ENCODE measurements around the gene COPG2. TPM values are rescaled to one million over a fixed set of nuclear protein-coding genes. Genes with fewer than 3 reads are reported as not detected.

COPG2 gene
- total and polyA plus RNA-seq, 2 of the 13 experiments (the other 11 are each of a cell fraction or from before 2014, with no cell fraction given), result 14.1 to 17.7 TPM

DNA sequence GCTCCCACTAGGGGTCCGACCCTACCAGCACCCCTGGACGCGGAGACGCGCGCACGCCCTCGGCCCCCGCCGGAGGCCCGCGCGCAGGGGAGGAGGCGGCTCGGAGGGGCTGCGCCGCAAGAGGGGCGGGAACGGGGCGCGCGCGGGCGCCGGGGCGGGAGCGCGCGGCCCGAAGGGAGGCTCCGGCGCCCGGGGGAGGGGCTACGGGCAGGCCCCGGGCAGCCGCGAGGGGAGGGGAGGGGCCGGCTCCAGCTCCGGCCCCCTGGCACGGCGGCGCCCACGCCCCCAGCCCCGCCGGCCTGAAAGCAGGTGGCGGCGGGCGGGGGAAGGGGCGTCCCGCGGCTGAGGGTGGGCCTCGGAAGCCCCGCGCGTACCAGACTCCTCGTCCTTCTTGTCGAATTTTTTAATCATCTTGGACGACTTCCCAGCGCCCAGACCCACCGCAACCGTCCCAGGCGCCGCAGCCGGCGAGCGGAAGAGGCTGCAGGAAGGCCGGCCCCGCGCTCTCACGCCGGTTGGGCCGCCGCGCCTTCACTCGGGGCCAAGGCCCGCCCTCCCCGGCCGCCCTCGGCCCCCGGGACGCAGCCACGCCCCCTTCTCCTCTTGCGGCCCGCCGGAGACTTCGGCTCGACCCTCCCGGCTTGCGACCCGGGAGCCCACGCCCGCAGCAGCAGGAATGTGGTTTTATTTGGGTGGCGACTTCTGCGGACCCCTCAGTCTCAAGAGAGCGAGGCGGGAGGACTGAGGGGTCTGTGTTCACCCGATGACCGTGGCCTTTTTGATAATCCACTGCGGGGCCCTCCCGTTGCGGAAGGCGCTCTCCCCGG lies at the start of gene COPG2 (continued):
- TF ChIP-seq ZNF781 (CRISPR knock-in tag; IDR thresholded peaks at IDR 0.05; ENCODE audit: borderline replicate concordance, not compliant biosample characterization) (no peak), AFF4 (CRISPR knock-in tag; IDR thresholded peaks at IDR 0.05) (no peak), YEATS4 (CRISPR knock-in tag; IDR thresholded peaks at IDR 0.05; ENCODE audit: borderline replicate concordance) (peak; percentile 26; the same call in 1 of the 2 replicates), ZFY (CRISPR knock-in tag; IDR thresholded peaks at IDR 0.05) (peak; percentile 80), ZNF512B (CRISPR knock-in tag; IDR thresholded peaks at IDR 0.05; ENCODE audit: borderline replicate concordance) (no peak), KAT2B (IDR thresholded peaks at IDR 0.05; ENCODE audit: borderline replicate concordance, low read depth, low read length) (no peak), SNRNP70 (IDR thresholded peaks at IDR 0.05; ENCODE audit: low read depth, low read length) (no peak), SP2 (CRISPR knock-in tag; IDR thresholded peaks at IDR 0.05) (peak; percentile 95), DMTF1 (CRISPR knock-in tag; IDR thresholded peaks at IDR 0.05) (no peak), ZBTB21 (CRISPR knock-in tag; IDR thresholded peaks at IDR 0.05) (no peak), ZSCAN22 (CRISPR knock-in tag; IDR thresholded peaks at IDR 0.05) (no peak), MTA3 (CRISPR knock-in tag; IDR thresholded peaks at IDR 0.05) (no peak), YEATS2 (CRISPR knock-in tag; IDR thresholded peaks at IDR 0.05; ENCODE audit: borderline replicate concordance) (peak; percentile 69; the same call in 1 of the 2 replicates), GMEB1 (CRISPR knock-in tag; IDR thresholded peaks at IDR 0.05; ENCODE audit: borderline replicate concordance) (0 out of 2 replicates have a peak, but pooled peaks have one; percentile 12), ZNF773 (CRISPR knock-in tag; IDR thresholded peaks at IDR 0.05; ENCODE audit: borderline replicate concordance) (no peak), NFE2L1 (CRISPR knock-in tag; IDR thresholded peaks at IDR 0.05; ENCODE audit: borderline replicate concordance) (no peak)
- TF ChIP-seq, protein P1, sequence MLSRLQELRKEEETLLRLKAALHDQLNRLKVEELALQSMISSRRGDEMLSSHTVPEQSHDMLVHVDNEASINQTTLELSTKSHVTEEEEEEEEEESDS (CRISPR knock-in tag; IDR thresholded peaks at IDR 0.05; ENCODE audit: borderline replicate concordance), result no peak
